HG03575 (cell line): ENCODE results near the gene MAP9.
"Not testable (repeated sequence)": the region's sequence is repeated elsewhere in the genome, so short reads cannot be mapped to it uniquely, and the experiment has no call there.

Experiments used
- ATAC-seq: cut with Tn5 transposase; IDR thresholded peaks from one replicate; pipeline ENCODE4 v1.9.1; 2021; ENCODE audit not compliant: unreplicated experiment, insufficient number of reproducible peaks, low FRiP score; ENCODE audit errors: extremely low read depth

MAP9 gene

DNA sequence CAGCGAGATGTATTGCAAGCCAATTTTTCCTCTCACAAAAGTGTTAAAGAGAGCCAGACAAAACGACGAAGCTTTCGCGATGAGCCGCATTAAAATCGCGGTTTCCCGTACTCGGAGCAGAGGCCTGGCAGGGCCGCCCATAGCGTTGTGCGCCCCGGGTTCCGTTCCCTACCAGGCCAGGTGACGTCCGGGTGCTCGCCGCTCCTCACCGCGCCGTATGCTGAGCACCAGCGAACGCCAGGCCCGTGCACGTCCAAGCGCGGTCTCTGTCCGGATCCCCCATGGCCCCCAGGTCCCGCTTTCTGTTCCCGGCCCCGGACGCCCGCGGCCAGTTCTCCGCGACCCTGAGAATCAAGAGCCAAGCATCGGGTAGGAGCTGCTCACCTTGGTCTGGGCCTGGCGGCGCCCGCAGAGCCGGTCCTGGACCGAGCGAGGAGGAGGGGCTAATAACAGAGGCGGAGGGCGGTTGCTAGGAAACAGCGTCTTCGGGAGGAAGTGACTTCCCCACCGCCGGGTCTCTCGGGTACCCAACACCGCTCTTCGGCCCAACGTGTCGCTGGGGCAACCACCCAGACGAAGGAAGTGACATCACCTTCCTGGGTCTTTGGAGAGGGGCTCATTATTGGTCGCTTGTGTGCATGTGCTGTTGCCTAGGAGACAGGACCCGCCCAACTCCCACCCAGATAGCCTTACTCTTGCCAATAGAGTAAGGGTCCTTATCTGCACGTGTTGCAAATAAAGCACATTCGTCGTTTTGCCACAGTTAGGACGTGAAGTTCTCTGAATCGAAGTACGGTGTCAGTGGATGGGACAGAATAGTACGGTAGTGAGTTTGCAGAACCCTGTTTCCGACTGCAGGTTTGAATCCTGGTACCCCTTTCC lies at the start of gene MAP9:
Gene MAP9 (minus strand): TSS at position 579 of the 882 bp plus-strand sequence. CDS start 1,115 bp downstream, outside the sequence.
- peak; percentile 95 for ATAC-seq

DNA sequence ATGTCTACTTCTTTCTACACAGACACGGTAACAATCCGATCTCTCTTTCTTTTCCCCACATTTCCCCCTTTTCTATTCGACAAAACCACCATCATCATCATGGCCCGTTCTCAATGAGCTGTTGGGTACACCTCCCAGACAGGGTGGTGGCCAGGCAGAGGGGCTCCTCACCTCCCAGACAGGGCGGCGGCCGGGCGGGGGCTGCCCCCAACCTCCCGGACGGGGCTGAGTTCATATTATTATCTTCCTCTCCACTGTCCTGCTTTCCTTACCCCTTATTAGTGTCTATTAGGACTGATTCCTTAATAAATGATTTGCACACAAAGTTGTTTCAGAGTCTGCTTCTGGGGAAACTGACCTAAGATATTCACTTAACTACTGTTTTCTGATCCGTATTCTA lies 48.0 kb upstream of the MAP9 start:
- ATAC-seq: not testable (repeated sequence)

DNA sequence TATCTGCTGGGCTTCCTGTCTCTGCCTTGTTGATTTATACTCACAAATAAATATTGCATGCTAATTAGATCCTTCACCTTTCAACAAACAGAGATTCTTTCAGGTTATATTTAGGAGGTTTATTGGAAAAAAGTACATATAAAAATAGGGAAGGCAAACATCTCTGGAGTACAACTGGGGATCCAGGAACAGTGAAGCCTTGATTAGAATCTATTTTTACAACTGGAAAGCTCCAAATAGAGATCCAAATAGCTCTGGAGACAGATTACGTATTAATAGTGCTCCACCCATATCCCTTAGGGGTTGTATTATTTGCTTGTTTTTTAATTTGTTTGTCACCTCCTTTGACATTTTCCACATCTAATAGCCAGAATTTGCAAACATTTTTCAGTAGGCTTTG lies 46.9 kb upstream of the MAP9 start:
- no peak for ATAC-seq

DNA sequence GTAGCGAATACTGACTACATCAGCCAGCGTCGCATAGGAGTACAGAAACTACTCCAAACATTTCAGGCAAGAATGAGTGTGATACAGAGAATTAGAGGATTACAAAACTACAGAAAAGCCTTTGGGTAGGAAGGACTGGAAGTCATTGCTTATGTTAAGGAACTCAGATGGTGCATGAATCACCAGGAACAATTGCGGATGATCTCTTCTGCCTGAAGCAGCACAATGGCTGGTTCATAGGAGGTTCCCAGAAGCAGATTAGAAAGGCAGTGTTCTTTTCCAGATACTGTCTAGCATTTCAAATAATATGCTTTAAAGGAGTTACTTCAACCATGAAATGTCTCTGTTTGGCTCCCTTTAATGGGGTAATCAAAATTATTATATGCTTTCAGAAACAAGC lies 42.5 kb upstream of the MAP9 start:
- no peak for ATAC-seq

- ATAC-seq: no peak
These were observed 38.9 kb upstream of the MAP9 start for GRCh38 chr4:155415662-155416061.

GRCh38 chr4:155413451-155413850 lies 36.7 kb upstream of the MAP9 start:
- ATAC-seq: no peak

GRCh38 chr4:155411546-155411945 lies 34.8 kb upstream of the MAP9 start:
- ATAC-seq: no peak

DNA sequence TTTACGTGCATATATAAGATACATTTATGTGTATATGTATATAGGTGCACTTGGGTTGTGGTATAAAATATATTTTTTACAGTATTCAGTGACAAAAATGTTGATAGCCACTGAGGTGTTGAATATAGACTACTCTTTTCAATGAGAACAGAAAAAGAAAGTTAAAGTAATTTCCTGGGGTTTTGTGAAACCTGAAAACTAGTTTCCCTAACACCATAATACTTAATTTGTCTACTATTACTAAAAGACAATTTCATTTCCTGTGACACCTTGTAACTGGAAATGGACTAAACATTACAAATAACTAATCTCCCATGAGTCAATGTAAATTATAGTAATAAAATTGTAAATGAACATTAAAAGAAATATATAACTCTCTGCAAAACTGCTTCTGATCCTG lies 32.0 kb upstream of the MAP9 start:
- ATAC-seq: no peak

- no peak for ATAC-seq
These were observed 30.7 kb upstream of the MAP9 start for GRCh38 chr4:155407480-155407879.

- ATAC-seq: no peak
These were observed 28.3 kb upstream of the MAP9 start for GRCh38 chr4:155405059-155405458.

DNA sequence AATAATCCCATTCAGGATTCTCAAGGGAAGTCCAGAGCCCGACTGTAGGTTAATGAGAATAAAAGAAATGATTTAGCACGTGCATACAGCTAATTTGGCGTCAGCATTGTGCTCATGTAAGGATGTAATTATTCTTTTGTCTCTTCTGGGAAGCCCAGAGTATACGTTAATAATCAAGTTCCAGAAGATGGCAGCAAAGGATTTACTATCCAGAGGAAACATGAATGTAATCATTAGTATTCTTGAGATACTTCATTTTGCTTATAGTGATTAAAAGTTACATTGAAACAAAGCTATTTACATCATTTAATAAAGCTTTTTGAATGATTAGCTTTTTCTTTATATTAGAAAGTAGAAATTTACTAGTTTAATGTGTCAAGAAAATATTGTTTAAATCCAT lies 27.1 kb upstream of the MAP9 start:
- ATAC-seq: no peak

GRCh38 chr4:155402941-155403340 lies 26.2 kb upstream of the MAP9 start:
- ATAC-seq: no peak

- no peak for ATAC-seq
These were observed 24.1 kb upstream of the MAP9 start for GRCh38 chr4:155400893-155401292.

- no peak for ATAC-seq
These were observed 23.4 kb upstream of the MAP9 start for GRCh38 chr4:155399974-155400697.

- ATAC-seq: no peak
These were observed 15.9 kb upstream of the MAP9 start for GRCh38 chr4:155392481-155393184.

GRCh38 chr4:155391932-155392331 lies 15.2 kb upstream of the MAP9 start:
- ATAC-seq: no peak

- no peak for ATAC-seq
These were observed 11.4 kb upstream of the MAP9 start for GRCh38 chr4:155388162-155388561.

DNA sequence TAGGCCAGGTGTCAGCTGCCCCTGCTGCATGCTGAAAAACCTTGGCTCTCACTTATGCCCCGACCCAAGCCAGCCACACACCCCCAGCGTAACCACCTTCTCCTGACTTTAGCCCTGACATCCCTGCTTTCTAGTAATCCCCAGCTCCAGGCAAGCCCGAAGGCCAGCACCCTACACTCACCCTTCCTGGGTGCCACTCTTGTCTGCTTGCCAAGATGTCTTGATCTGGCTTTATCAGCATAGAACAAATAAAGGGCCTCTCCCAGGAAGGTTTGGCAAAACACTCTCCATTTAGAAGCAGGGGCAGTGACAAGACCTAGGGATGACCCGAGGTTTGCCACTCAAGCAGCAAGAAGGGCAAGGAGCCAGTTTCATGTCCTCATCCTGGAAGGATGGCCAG lies 6.8 kb upstream of the MAP9 start:
- no peak for ATAC-seq

DNA sequence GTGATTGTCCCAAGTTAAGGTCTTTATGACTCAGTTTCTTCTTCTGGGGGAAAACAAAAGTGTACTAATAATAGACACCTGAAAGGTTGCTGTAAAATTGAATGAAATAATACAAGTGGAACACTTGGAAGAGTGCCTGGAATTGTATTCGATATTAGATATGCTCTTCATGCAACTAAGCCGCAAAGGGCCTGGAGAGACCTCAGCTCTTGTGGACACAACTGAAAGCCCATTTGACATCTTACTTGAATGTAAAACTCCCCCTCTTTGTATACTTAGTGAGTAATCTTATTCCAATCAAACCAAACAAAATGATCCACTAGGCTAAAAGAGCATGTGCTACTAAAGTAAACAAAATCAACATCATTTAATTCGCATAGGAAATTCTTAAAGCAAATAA lies 511 bp upstream of the MAP9 start:
- no peak for ATAC-seq
